Lung (tissue), 12 donors: ENCODE results near the gene SYT13. TPM values are rescaled to one million over a fixed set of nuclear protein-coding genes. Genes with fewer than 3 reads are reported as not detected.

ENCODE experiments used
- ATAC-seq: fragments of 200-7000 bp; cut with Tn5 transposase; one replicate; pipeline ENCODE4 v1.9.1; 2020; ENCODE audit warnings: moderate number of reproducible peaks; ENCODE audit not compliant: insufficient read depth, low FRiP score
- DNase-seq, 3 donors: peaks; one replicate each; pipeline ENCODE4 v3.0.0-alpha.2; 2013 to 2017
- H3K27ac ChIP-seq, 2 donors: one replicate each; pipeline ENCODE4 v1.5.1; 2013; ENCODE audit warnings: mild to moderate bottlenecking in 2 of 2, moderate library complexity in 2 of 2, control low read depth in 1 of 2, inconsistent platforms in 1 of 2, low read depth in 1 of 2, low read length in 1 of 2
- H3K27me3 ChIP-seq, 3 donors: one replicate each; pipeline ENCODE4 v1.5.1; 2013; ENCODE audit warnings: low read length in 2 of 3; ENCODE audit not compliant: control insufficient read depth in 3 of 3, insufficient read depth in 3 of 3
- H3K36me3 ChIP-seq, 4 donors: one replicate each; pipeline ENCODE4 v1.5.1; 2013; ENCODE audit warnings: low read length in 4 of 4, mild to moderate bottlenecking in 1 of 4, moderate library complexity in 1 of 4; ENCODE audit not compliant: control insufficient read depth in 4 of 4, insufficient read depth in 4 of 4
- H3K4me1 ChIP-seq, 5 donors: one replicate each; pipeline ENCODE4 v1.5.1; 2013; ENCODE audit warnings: low read length in 5 of 5, mild to moderate bottlenecking in 2 of 5, moderate library complexity in 1 of 5; ENCODE audit not compliant: control insufficient read depth in 5 of 5, insufficient read depth in 5 of 5
- H3K4me3 ChIP-seq: one replicate; pipeline ENCODE4 v1.5.1; 2013; ENCODE audit warnings: mild to moderate bottlenecking, control low read depth, moderate library complexity
- H3K9ac ChIP-seq, 2 donors: one replicate each; pipeline ENCODE4 v1.5.1; 2013; ENCODE audit warnings: low read length in 2 of 2, control low read depth in 1 of 2; ENCODE audit not compliant: insufficient read depth in 1 of 2
- H3K9me3 ChIP-seq, 4 donors: one replicate each; pipeline ENCODE4 v1.5.1; 2013; ENCODE audit warnings: low read length in 3 of 4, mild to moderate bottlenecking in 1 of 4, moderate library complexity in 1 of 4; ENCODE audit not compliant: control insufficient read depth in 4 of 4, insufficient read depth in 3 of 4
- CTCF ChIP-seq: IDR thresholded peaks from 2 replicates; pipeline ENCODE4 v1.5.1; 2012; ENCODE audit warnings: mild to moderate bottlenecking; ENCODE audit errors: control extremely low read depth, extremely low read depth
- WGBS, 2 donors: extraction: QIAGEN DNeasy Blood & Tissue Kit; methylation state at CpG; one replicate each; pipeline ENCODE4 v1.1.7; 2013; 5-methylcytosine and 5-hydroxymethylcytosine counted together
- polyA plus RNA-seq, 2 donors: library from polyadenylated mRNA; stranded (reverse); fragments of 200-250 nt; gene quantifications; one replicate each; pipeline ENCODE4 v1.2.1, GENCODE V29; 2013
- total RNA-seq, 2 donors: library from RNA; depleted of rRNA in 1 of 2; stranded (reverse); fragments of >200 nt in 1 of 2; gene quantifications; one replicate each; pipeline ENCODE4 v1.2.1, GENCODE V29; 2014 to 2021
- donor health status: control.
- donor health status: control.
- donor health status: Bipolar disorder and iron deficiency.
- donor health status: healthy.
- donor health status: DM: yes; HTN: yes; CAD: no.

The SYT13 gene
- total and polyA plus RNA-seq, 4 donors = 0.06 to 6.2 (median 0.16) TPM

- 79 to 86% methylated on average over 8 of the region's 8 CpGs for WGBS, 2 donors
- peaks cover 0 to 6% (median under 1%) of the 10 kb centered on the region in 4 donors for H3K9me3 ChIP-seq
- no peak for TF ChIP-seq CTCF
- no peak overlapping the region for H3K27ac ChIP-seq
- no peaks in the 10 kb centered on the region for H3K27me3 ChIP-seq
- no peak overlapping the region for H3K4me3 ChIP-seq
- no peak for DNase-seq
- ATAC-seq = no peak
- H3K4me1 ChIP-seq = no peaks in the 10 kb centered on the region
- no peaks in the 10 kb centered on the region for H3K36me3 ChIP-seq
- H3K9ac ChIP-seq = no peak overlapping the region
These were observed 37.6 kb upstream of the SYT13 start for GRCh38 chr11:45323601-45324249.

GRCh38 chr11:45322891-45323600 is 36.9 kb upstream of the SYT13 start:
- TF ChIP-seq CTCF = no peak
- DNase-seq (peak in 1 of 3 donors; percentile 42), ATAC-seq (no peak)
- 72 to 76% methylated on average over 7 of the region's 7 CpGs for WGBS, 2 donors
- Histone ChIP-seq H3K27me3 (no peaks in the 10 kb centered on the region), H3K4me3 (no peak overlapping the region), H3K4me1 (no peaks in the 10 kb centered on the region), H3K27ac (no peak overlapping the region), H3K36me3 (no peaks in the 10 kb centered on the region), H3K9ac (no peak overlapping the region), H3K9me3 (peaks cover 0 to 6% (median under 1%) of the 10 kb centered on the region in 4 donors)

GRCh38 chr11:45322111-45322705 is 36.1 kb upstream of the SYT13 start:
- no peaks in the 10 kb centered on the region for H3K4me1 ChIP-seq
- DNase-seq (no peak), ATAC-seq (no peak)
- no peaks in the 10 kb centered on the region for H3K27me3 ChIP-seq
- H3K9ac ChIP-seq = no peak overlapping the region
- H3K9me3 ChIP-seq = peaks cover 0 to 4% (median under 1%) of the 10 kb centered on the region in 4 donors
- no peak overlapping the region for H3K27ac ChIP-seq
- WGBS, 2 donors = 70 to 79% methylated on average over 8 of the region's 8 CpGs
- H3K4me3 ChIP-seq = no peak overlapping the region
- no peak for TF ChIP-seq CTCF
- H3K36me3 ChIP-seq = no peaks in the 10 kb centered on the region
